Right atrium auricular region (tissue), 2 donors: Measurements from ENCODE around the gene INPP4B. TPM values are rescaled to one million over a fixed set of nuclear protein-coding genes. Genes with fewer than 3 reads are reported as not detected.

Experiments
- DNase-seq: peaks from one replicate; pipeline ENCODE4 v3.0.0-alpha.2; 2019; ENCODE audit warnings: low spot score
- H3K27ac ChIP-seq, 2 donors: fragments of 200-600 bp; sonication (generic); 1 replicate in 1 of 2; 2 replicates in 1 of 2; pipeline ENCODE4 v1.5.1; 2016 to 2019
- H3K27me3 ChIP-seq, 2 donors: fragments of 200-600 bp; sonication (generic); one replicate each; pipeline versions ENCODE4 v1.5.1 to v1.6.0; 2017 to 2019
- H3K36me3 ChIP-seq: fragments of 200-600 bp; sonication (generic); one replicate; pipeline ENCODE4 v1.5.1; 2016
- H3K4me1 ChIP-seq, 2 donors: fragments of 200-600 bp; sonication (generic); one replicate each; pipeline versions ENCODE4 v1.5.1 to v1.6.0; 2017 to 2019
- H3K4me3 ChIP-seq, 2 donors: fragments of 200-600 bp; sonication (generic); 1 replicate in 1 of 2; 2 replicates in 1 of 2; pipeline ENCODE4 v1.5.1; 2017 to 2019; ENCODE audit warnings: mild to moderate bottlenecking in 1 of 2, moderate library complexity in 1 of 2
- H3K9me3 ChIP-seq, 2 donors: fragments of 200-600 bp; sonication (generic); one replicate each; pipeline ENCODE4 v1.5.1; 2019
- CTCF ChIP-seq, 2 donors: fragments of 200-600 bp; sonication (generic); IDR thresholded peaks; one replicate each; pipeline ENCODE4 v1.5.1; 2019; ENCODE audit warnings: antibody characterized with exemption in 2 of 2
- total RNA-seq, 2 donors: library from RNA; depleted of rRNA; stranded (reverse); fragments of >200 nt; gene quantifications; one replicate each; pipeline ENCODE4 v1.1.0, GENCODE V29; 2016

Gene INPP4B
- total RNA-seq, 2 donors from 2014 or later, result 14.8 to 15.3 TPM

DNA sequence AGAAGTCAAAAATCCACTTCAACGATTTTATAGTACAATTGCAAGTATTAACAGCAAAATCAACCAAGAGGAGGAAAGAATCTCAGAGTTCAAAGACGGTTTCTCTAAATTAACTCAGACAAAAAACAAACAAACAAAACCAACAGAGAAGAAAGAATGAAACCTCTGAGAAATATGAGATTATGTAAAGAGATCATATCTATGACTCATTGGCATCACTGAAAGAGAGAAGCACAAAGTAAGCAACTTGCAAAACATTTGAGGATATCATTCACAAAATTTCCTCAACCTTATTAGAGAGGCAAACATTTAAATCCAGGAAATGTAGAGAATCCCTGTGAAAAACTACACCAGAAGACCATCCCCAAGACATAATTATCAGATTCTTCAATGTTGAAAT lies 370.4 kb downstream of the INPP4B start:
- no peak for TF ChIP-seq CTCF (IDR thresholded peaks at IDR 0.05)
- H3K27me3 ChIP-seq, result no peaks in the 10 kb centered on the region
- no peaks in the 10 kb centered on the region for H3K36me3 ChIP-seq
- no peak for DNase-seq
- no peak overlapping the region for H3K27ac ChIP-seq
- no peaks in the 10 kb centered on the region for H3K9me3 ChIP-seq
- no peak overlapping the region for H3K4me3 ChIP-seq
- H3K4me1 ChIP-seq, result no peaks in the 10 kb centered on the region

DNA sequence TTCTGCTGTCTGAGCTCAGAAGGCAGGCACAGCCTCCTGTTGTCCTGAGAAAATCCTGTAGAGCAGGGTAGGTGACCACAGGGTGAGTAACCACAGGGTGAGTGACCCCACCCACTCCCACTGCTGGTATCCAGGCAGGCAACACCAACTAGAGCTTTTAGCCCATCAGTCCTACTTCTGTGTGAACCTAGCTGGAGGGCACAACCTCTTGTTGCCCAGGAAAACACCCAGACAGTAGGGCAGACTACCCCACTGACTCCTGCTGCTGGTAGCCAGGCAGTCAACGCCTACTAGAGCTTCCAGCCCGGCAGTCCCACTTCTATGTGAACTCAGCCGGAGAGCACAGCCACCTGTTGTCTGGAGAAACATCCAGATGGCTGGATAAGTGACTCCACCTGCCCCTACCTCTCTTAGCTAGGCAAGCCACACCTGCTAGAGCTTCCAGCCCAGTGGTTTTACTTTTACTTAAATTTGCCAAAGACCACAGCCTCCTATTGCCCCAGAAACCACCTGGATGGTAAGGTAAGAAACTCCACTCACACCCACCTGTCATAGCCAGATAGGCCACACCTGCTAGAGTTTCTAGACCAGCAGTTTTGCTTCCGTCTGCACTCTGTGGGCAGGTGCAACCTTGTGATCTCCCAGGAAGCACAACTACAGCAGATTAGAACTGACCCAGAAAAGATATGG lies 371.6 kb downstream of the INPP4B start:
- H3K27ac ChIP-seq, result no peak overlapping the region
- no peak overlapping the region for H3K4me3 ChIP-seq
- DNase-seq, result no peak
- H3K27me3 ChIP-seq, result no peaks in the 10 kb centered on the region
- H3K36me3 ChIP-seq, result no peaks in the 10 kb centered on the region
- no peak for TF ChIP-seq CTCF (IDR thresholded peaks at IDR 0.05)
- no peaks in the 10 kb centered on the region for H3K9me3 ChIP-seq
- H3K4me1 ChIP-seq, result no peaks in the 10 kb centered on the region

- H3K27ac ChIP-seq, result no peak overlapping the region
- no peak for TF ChIP-seq CTCF (IDR thresholded peaks at IDR 0.05)
- H3K27me3 ChIP-seq, result no peaks in the 10 kb centered on the region
- no peaks in the 10 kb centered on the region for H3K36me3 ChIP-seq
- H3K4me3 ChIP-seq, result no peak overlapping the region
- no peaks in the 10 kb centered on the region for H3K9me3 ChIP-seq
- no peak for DNase-seq
- no peaks in the 10 kb centered on the region for H3K4me1 ChIP-seq
Observed at GRCh38 chr4:142473960-142474338, 372.2 kb downstream of the INPP4B start.

GRCh38 chr4:142473218-142473959 lies 372.7 kb downstream of the INPP4B start:
- no peak for DNase-seq
- Histone ChIP-seq H3K36me3 (no peaks in the 10 kb centered on the region), H3K27ac (no peak overlapping the region), H3K9me3 (no peaks in the 10 kb centered on the region), H3K27me3 (no peaks in the 10 kb centered on the region), H3K4me3 (no peak overlapping the region), H3K4me1 (no peaks in the 10 kb centered on the region)
- TF ChIP-seq CTCF (IDR thresholded peaks at IDR 0.05), result no peak

- no peak for DNase-seq
- no peak for TF ChIP-seq CTCF (IDR thresholded peaks at IDR 0.05)
- Histone ChIP-seq H3K36me3 (no peaks in the 10 kb centered on the region), H3K4me3 (no peak overlapping the region), H3K9me3 (no peaks in the 10 kb centered on the region), H3K27ac (no peak overlapping the region), H3K4me1 (no peaks in the 10 kb centered on the region), H3K27me3 (no peaks in the 10 kb centered on the region)
Observed at GRCh38 chr4:142467088-142467487, 379.0 kb downstream of the INPP4B start.
